Activated CD8-positive, alpha-beta memory T cell treated with anti-CD3 and anti-CD28 coated beads for 4 hours (primary cell): ENCODE measurements around the gene CCDC136.

Source experiments
- DNase-seq, 2 donors: peaks; one replicate each; pipeline ENCODE4 v3.0.0-alpha.2; 2020; ENCODE audit warnings: low read depth in 2 of 2

Gene CCDC136

DNA sequence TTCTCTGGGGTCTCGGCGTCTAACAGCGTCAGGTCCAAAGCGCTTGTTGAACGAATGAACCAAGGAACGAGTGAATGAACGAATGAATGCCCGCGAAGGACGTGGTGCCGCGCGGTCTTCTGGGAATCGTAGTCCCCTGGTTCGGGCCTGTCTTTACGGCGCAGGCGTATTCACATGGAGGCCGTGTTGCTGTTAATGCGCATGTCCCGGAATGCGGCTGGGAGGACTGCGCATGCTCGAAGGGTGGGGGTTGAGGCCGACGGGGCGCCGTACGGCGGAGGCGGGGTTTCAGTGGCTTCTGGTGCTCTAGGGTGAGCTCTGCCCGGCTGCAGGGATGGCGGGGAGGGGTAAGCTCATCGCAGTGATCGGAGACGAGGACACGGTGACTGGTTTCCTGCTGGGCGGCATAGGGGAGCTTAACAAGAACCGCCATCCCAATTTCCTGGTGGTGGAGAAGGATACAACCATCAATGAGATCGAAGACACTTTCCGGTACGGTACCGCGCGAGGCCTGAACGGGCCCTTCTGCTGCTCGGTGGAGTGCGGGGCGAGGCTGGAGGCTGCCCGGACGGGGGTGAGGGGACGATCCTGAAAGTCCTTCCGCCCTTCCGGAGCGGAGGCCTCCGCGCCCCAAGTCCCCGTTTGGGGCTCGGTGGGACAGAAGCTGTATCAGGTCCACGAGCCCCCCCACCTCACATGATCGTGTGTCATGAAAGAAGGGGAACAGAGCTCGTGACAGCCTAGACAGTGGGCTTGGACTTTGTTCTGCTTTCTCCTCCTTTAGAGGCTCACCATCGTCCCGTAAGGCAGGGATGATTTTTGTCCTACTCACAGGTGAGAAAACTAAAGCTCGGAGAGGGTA lies 71.0 kb downstream of the CCDC136 start, which contains the start of gene ATP6V1F:
Gene ATP6V1F (plus strand): TSS at position 286 of the 862 bp plus-strand sequence. CDS start 49 bp downstream, at position 335.
- peak; percentile 96 to 98 for DNase-seq

DNA sequence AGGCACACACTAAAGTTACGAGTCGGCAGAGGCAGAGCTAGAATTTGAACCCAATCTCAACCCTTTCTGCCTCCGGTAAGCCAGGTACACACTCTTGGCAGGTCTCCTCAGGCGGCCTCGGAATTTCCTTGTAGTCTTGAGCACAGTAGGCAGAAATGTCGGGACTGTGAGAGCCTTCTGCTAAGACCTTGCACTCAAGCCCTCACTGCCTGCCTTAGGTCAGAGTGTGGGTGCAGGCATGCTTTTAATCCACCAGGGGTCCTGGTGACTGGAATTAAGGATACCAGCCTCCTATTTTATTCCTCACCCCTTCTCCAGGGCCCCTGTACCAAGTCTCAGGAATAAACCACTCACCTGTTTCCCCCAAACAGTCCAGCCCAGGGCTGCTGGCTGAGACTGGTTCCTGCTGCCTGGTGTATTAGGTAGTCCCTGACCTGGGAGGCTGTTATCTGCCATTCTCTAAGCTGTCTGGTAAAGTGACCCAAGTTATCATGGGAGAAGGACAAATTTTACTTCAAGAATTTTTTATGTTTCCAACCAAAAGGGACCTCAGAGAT lies 71.7 kb downstream of the CCDC136 start:
- no peak for DNase-seq

DNA sequence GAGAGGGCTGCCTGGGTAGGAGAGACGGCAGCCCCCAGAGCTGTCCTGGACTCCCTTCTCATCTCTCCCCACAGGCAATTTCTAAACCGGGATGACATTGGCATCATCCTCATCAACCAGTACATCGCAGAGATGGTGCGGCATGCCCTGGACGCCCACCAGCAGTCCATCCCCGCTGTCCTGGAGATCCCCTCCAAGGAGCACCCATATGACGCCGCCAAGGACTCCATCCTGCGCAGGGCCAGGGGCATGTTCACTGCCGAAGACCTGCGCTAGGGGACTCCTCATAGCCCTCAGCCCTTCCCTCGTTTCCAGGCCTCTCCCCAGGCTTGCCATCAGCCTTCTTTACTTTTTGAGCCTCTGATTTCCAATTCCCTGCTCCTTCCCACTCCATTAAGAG lies 73.5 kb downstream of the CCDC136 start:
- no peak for DNase-seq

DNA sequence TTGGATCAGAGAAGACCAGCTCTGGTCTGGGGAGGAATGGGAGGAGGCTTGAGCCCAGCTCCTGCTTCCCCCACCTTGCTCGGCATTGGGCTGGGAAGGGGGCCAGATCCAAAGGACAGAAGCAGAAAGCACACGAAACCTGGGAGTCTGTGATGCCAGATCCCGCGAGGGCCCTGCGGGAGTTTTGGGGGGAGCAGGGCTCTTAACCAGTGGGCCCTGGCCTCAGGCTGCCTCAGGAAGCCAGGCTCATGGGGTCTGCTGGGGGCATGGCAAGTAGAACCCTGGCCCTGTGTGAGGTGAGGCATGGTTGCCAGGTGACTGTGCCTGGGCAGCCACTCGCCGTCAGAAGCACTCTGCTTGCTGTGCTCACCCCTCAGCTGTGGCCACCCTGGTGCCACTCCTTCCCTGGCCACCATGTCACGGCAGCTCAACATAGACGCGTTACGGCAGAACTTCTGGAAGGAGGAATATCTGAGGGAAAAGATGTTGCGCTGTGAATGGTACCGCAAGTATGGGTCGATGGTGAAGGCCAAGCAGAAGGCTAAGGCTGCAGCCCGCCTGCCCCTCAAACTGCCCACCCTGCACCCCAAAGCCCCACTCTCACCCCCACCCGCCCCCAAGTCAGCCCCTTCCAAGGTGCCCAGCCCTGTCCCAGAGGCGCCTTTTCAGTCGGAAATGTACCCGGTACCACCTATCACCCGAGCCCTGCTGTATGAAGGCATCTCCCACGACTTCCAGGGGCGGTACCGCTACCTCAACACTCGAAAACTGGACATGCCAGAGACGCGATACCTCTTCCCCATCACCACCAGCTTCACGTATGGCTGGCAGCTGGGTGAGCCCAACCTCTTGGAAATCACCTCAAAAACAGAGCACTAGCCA lies 74.5 kb downstream of the CCDC136 start:
- no peak for DNase-seq

DNA sequence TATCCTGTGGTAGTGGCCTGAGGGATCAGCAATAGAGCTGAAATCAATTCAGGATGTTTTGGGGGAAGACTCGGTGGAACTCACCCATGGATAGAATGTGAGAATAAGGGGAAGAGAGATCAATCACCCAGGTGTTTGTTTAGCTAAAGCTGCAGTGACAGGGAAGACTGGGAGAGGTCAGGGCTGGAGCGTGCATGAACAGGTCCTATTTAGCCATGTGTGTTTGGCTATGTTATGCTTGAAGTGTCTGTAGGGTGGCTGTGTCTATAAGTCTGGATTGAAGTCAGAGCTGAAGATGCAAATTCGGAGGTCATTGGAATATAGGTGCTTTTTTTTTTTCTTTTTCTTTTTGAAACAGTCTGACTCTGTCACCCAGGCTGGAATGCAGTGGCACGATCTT lies 75.5 kb downstream of the CCDC136 start:
- DNase-seq: no peak

DNA sequence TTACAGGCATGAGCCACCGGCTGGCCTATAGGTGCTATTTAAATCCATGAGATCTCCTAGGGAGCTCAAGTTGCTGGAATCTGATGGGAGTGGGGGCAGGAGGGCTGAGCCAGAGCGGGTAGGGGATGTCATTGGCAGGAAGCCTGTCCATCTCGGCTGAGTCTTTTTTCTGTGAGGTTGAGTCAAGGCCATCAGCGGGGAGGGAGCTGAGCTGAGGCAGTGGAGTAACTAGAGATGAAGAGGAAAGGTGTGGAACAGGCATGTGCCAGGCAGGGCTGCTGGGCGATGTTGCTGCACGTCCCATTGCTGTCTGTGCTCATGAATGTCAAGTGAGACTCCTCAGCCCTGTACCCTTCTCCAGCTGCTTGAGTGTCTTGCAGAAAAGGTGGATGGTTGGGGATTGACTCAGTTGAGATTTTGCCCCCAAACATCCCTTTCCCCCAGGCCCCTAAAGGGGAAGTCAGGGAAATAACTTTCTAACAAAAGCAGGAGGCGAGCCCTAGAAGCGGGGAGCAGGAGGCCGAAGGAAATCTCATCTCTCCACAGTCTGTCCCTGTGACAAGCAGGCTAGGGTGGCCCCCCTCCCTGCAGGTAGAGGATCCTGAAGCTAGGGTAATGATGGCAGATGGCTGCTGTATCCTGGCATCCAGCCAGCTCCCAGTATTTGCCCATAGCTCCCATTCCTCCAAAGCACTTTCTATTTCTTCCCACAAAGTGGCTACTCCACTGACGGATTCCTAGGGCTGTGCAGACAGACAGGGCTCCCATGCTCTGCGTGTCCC lies 76.3 kb downstream of the CCDC136 start:
- no peak for DNase-seq

DNA sequence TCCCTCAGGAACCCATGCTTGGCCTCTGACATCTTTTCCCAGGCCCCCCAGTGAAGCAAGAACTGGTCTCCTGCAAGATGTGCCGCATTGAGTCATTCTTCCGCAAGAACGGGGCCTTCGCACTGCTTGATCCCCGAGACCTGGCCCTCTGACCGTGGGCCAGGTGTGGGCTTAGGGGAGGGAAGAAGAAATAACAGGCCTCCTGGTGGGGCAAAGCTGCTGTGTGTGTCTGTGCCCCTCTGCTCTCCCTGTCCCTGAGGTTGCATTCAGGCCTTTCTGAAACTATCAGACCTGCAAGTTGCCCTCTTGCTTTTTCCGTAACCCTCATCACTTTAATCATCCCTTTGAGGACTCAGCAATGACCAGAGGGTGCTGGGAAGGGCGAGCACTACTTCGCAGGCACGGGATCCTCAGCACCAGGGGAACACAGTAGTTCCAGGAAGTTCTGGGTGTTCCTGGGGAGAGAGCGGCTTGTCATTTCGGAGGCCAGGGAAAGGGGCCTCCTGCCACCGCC lies 76.9 kb downstream of the CCDC136 start:
- DNase-seq: no peak

DNA sequence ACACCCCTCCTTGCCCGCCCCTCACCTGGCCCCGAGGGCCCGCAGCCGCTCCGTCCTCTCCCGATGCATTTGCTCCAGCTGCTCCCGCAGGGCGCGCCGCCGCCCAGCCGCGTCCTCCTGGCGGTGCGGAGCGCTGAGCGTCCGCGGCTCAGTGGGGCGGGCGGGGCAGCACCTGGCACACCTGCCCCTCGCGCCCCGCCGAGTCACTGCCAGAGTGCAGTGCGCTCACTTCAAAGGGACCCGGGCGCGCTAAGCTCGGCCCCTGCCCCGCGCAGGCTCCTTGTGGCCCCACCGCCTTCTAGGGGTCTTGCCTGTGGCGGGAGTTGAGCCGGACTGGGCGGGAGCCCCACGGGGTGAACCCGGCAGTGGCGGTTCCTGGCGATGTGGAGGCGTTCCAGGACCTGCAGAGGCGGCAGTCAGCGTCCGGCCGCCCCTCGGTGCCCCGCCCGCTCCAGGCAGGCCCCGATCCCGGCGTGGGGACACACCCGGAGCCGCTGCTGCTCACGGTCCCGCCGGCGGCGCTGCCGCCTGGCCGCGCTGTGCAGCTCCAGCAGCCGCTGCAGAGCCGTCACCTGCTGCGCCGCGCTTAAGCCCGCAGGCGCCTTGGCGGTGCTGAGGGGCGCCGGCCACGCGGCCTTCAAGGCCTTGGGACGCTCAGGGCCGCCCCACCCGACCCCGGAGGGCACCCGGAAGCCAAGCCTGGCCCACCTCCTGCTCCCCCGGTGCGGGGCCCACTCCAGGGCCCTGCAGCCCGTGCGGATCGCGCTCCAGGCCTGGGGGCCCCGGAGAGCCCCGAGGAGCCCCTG lies 77.6 kb downstream of the CCDC136 start:
- DNase-seq: no peak

DNA sequence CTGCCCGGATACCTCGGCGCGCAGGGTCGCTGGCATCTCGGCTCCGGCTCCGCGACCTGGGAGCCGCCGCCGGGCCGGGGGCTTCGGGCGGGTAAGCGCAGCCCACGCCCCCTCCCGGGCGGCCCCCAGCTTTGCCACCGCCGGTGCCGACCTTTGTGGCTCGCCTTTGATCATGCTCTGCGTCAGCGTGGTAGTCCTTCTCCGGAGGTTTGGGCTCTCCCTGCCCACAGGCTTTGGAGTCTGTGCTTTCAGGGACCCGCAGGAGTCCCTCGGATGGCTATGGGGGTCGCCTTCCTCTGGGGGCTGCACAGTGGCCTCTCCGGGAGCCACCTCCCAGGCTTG lies 78.1 kb downstream of the CCDC136 start:
- DNase-seq: no peak

DNA sequence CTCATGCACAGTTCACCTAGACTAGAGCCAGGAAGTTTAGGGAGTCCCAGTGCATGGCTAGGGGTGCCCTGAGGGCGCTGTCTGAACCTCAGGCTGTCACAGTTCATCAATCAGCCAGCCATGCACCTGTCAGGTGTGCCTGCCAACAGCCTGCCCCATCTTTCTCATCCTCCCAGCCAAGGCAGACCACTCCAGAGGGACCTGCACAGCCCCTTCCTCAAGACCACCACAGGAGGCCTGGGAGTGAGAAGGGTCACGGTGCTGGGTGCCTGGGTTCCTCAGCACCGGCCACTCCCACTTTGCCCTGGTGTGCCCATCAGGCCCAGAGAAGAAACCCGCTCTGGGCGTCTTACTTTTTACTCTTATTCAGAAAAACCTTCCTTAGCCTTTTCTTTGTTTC lies 79.3 kb downstream of the CCDC136 start:
- DNase-seq: no peak
